Choroid plexus epithelial cell (primary cell): ENCODE measurements around the gene COPS9.

ENCODE experiments used
- DNase-seq: peaks from one replicate; pipeline ENCODE4 v3.0.0-alpha.2; 2010; ENCODE audit warnings: low read depth
- H3K4me3 ChIP-seq: 2 replicates; pipeline ENCODE4 v1.5.1; 2011; ENCODE audit warnings: low read depth, mild to moderate bottlenecking, control low read depth, low read length, moderate library complexity
- CTCF ChIP-seq: conservative IDR thresholded peaks from 2 replicates; pipeline ENCODE4 v1.5.1; 2011; ENCODE audit warnings: low read depth, mild to moderate bottlenecking, control low read depth, inconsistent platforms, low read length, moderate library complexity

Gene COPS9

GRCh38 chr2:240139666-240140393, 3.7 kb upstream of the COPS9 start:
- no peak overlapping the region for H3K4me3 ChIP-seq
- DNase-seq, result no peak
- no peak for TF ChIP-seq CTCF

GRCh38 chr2:240139011-240139441, 2.9 kb upstream of the COPS9 start:
- TF ChIP-seq CTCF, result no peak
- no peak for DNase-seq
- H3K4me3 ChIP-seq, result no peak overlapping the region

- no peak for TF ChIP-seq CTCF
- no peak for DNase-seq
- H3K4me3 ChIP-seq, result no peak overlapping the region
These were observed 2.3 kb upstream of the COPS9 start for GRCh38 chr2:240138254-240138984.

GRCh38 chr2:240137596-240138253, 1.6 kb upstream of the COPS9 start:
- H3K4me3 ChIP-seq, result no peak overlapping the region
- DNase-seq, result no peak
- no peak for TF ChIP-seq CTCF

GRCh38 chr2:240136671-240137292, 677 bp upstream of the COPS9 start:
- peak overlapping the region; percentile 95 for H3K4me3 ChIP-seq
- no peak for DNase-seq
- no peak for TF ChIP-seq CTCF

- H3K4me3 ChIP-seq, result peak overlapping the region; percentile 95
- no peak for TF ChIP-seq CTCF
- DNase-seq, result peak; percentile 10
These were observed 446 bp downstream of the COPS9 start for GRCh38 chr2:240135706-240136012.
